Panc1 (cell line): ENCODE results near the gene UBE2N. TPM values are rescaled to one million over a fixed set of nuclear protein-coding genes. Genes with fewer than 3 reads are reported as not detected.
A peak's percentile ranks its signal among the peaks of the same experiment; 100 is the strongest.

Experiments
- ATAC-seq: fragments of 200-7000 bp; cut with Tn5 transposase; 2 replicates; pipeline ENCODE4 v1.9.1; 2020; ENCODE audit warnings: mild to moderate bottlenecking, moderate library complexity
- BruUV-seq: library from RNA; stranded (reverse); fragments of 400-500 nt; replicated peaks from 2 replicates; lab custom pipeline; 2021; lab: Mats Ljungman, UMichigan
- CTCF ChIA-PET: fragments of 300-600 bp; sonication (Branson Sonifier 250); formaldehyde crosslinking; loops from one replicate; lab custom pipeline; 2022; ENCODE audit warnings: antibody characterized with exemption; lab: Charles Lee
- POLR2A ChIA-PET: fragments of 300-600 bp; sonication (Branson Sonifier 250); formaldehyde crosslinking; loops from one replicate; lab custom pipeline; 2022; ENCODE audit warnings: antibody characterized with exemption; lab: Charles Lee
- DNase-seq: peaks from one replicate; pipeline ENCODE4 v3.0.0-alpha.2; 2010; ENCODE audit warnings: low read depth, low spot score
- H3K27ac ChIP-seq: 2 replicates; pipeline ENCODE4 v1.5.1; 2011; ENCODE audit warnings: mild to moderate bottlenecking, low read length, inconsistent platforms
- H3K27me3 ChIP-seq: fragments of 200-500 bp; sonication (Bioruptor generic); 2 replicates; pipeline ENCODE4 v1.6.0; 2014; ENCODE audit warnings: low read length, inconsistent platforms; ENCODE audit not compliant: control insufficient read depth, insufficient read depth
- H3K36me3 ChIP-seq: fragments of 200-500 bp; sonication (Bioruptor generic); 2 replicates; pipeline ENCODE4 v1.5.1; 2014; ENCODE audit warnings: inconsistent platforms, mild to moderate bottlenecking, low read length, moderate library complexity; ENCODE audit not compliant: control insufficient read depth, insufficient read depth
- H3K4me1 ChIP-seq: 2 replicates; pipeline ENCODE4 v1.5.1; 2011; ENCODE audit warnings: inconsistent platforms, mild to moderate bottlenecking, low read length, moderate library complexity; ENCODE audit not compliant: control insufficient read depth, insufficient read depth
- H3K4me3 ChIP-seq, 2 experiments: 2 replicates each; pipeline ENCODE4 v1.5.1; 2011 to 2012; ENCODE audit warnings: low read depth in 2 of 2, low read length in 2 of 2, mild to moderate bottlenecking in 2 of 2, inconsistent platforms in 1 of 2, moderate library complexity in 1 of 2
- H3K9me3 ChIP-seq: fragments of 200-500 bp; sonication (Bioruptor generic); 2 replicates; pipeline ENCODE4 v1.5.1; 2014; ENCODE audit warnings: low read depth, mild to moderate bottlenecking, inconsistent platforms, low read length, moderate library complexity; ENCODE audit not compliant: control insufficient read depth, insufficient read depth
- CTCF ChIP-seq: fragments of 450-650 bp; IDR thresholded peaks from 2 replicates; pipeline ENCODE4 v1.5.1; 2017; ENCODE audit warnings: mild to moderate bottlenecking
- POLR2AphosphoS5 ChIP-seq: IDR thresholded peaks from 2 replicates; pipeline ENCODE4 v1.6.1; 2012; ENCODE audit warnings: mild to moderate bottlenecking, low read depth, low read length, moderate library complexity
- REST ChIP-seq, 2 experiments: IDR thresholded peaks; 2 replicates each; pipeline ENCODE4 v1.6.1; 2011 to 2012; ENCODE audit warnings: low read depth in 2 of 2, control low read depth in 1 of 2, low read length in 1 of 2, mild to moderate bottlenecking in 1 of 2, moderate library complexity in 1 of 2; ENCODE audit not compliant: insufficient read depth in 1 of 2
- SIN3A ChIP-seq: IDR thresholded peaks from 2 replicates; pipeline ENCODE4 v1.6.1; 2012; ENCODE audit warnings: low read depth, mild to moderate bottlenecking, low read length, moderate library complexity, borderline replicate concordance; ENCODE audit not compliant: insufficient read depth
- TCF7L2 ChIP-seq: IDR thresholded peaks from 2 replicates; pipeline ENCODE4 v1.6.1; 2011; ENCODE audit warnings: mild to moderate bottlenecking, low read depth, low read length, inconsistent platforms
- in situ Hi-C: cut with HindIII; loops from 2 replicates; pipeline ENCODE4 v1.10.0; 2016; ENCODE audit warnings: low sequenced_read_pairs, low pct_unique_long_range_greater_than_20kb
- intact Hi-C: fragments of 100-400 bp; cut with micrococcal nuclease; formaldehyde crosslinking; loops from one replicate; pipeline ENCODE4 v1.10.0; 2022; ENCODE audit not compliant: unreplicated experiment
- total RNA-seq: library from RNA; stranded (reverse); gene quantifications from one replicate; pipeline ENCODE4 v1.2.1, GENCODE V29; 2021; ENCODE audit not compliant: unreplicated experiment

Gene UBE2N
- total RNA-seq, 1 experiment from 2014 or later: 150 TPM

GRCh38 chr12:93440043-93440835, 1.5 kb downstream of the UBE2N start:
- no peak for DNase-seq
- BruUV-seq: TSS peak; percentile 70
- H3K27ac ChIP-seq: peak overlapping the region; percentile 87

More at GRCh38 chr12:93440043-93440835, 1.5 kb downstream of the UBE2N start:
- Histone ChIP-seq H3K9me3 (no peaks in the 10 kb centered on the region), H3K36me3 (no peaks in the 10 kb centered on the region; the same call in 1 of the 2 replicates), H3K4me3 (peak overlapping the region; percentile 77 to 85), H3K27me3 (no peaks in the 10 kb centered on the region), H3K4me1 (peaks cover 31% of the 10 kb centered on the region)
- in situ Hi-C loops (no loop called here), intact Hi-C loops (no loop called here)
- no peak for ATAC-seq
- POLR2A ChIA-PET: no interaction called here
- TF ChIP-seq CTCF: no peak
- no peak for TF ChIP-seq POLR2AphosphoS5
- TF ChIP-seq SIN3A: no peak
- TF ChIP-seq TCF7L2: no peak
- TF ChIP-seq REST (IDR thresholded peaks at IDR 0.05; ENCODE audit: insufficient read depth in 1 of 2, low read depth in 2 of 2, low read length in 1 of 2): no peak
- CTCF ChIA-PET: no interaction called here
